NK-92 (cell line): ENCODE measurements around the gene C1GALT1C1.
A peak's percentile ranks its signal among the peaks of the same experiment; 100 is the strongest.
"Not testable (repeated sequence)": the region's sequence is repeated elsewhere in the genome, so short reads cannot be mapped to it uniquely, and the experiment has no call there.

Experiments
- DNase-seq: peaks from one replicate; lab custom pipeline; 2025; ENCODE audit not compliant: unreplicated experiment; lab: John Stamatoyannopoulos, UW

Gene C1GALT1C1

DNA sequence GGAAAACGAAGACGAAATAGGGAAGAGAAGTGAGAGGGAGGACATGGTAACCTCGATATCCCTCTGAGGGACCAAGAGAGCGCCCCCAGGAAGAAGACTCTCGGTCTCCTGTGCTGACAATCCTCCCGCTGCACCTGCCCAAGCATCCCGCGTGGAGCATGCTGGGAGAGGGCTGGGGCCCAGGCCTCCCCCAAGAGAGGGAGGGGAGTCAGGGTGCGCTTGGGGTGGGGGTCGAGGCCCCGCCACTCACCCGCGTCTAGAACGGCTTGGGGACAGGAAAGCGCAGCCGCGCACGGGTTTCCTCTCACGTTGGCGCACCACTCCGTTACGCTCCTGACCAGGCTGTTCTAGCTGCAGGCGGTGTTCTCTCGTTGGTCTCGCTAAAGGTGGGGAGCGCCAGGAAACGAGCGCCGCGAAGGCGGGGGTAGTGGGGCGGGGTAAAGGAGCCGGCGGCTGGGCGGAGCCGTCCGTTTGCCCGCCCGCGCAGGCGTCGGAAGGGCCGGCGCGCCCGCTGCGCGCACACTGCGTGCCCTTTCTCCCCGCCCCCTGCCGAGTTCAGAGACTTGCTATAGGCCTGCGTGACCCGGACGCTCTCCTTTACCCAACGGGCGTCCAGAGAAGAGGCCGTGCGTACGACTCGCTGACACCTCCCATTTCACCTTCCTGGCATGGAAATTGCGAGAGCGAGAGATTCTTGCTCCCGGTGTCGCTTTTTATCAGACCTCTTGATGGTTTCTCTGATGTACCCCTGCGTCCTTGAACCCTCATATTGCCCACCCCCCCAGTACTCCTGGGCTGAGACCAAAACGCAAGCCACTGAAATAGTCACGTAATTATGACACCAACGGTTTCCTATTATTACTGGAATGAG, at the start of gene C1GALT1C1:
Gene C1GALT1C1, minus strand, starts transcription at position 388 of the 871 bp plus-strand sequence. CDS start 2,888 bp downstream, outside the sequence.
- peak; percentile 55 for DNase-seq

GRCh38 chrX:120677004-120677652, 47.3 kb upstream of the C1GALT1C1 start:
- no peak for DNase-seq

DNA sequence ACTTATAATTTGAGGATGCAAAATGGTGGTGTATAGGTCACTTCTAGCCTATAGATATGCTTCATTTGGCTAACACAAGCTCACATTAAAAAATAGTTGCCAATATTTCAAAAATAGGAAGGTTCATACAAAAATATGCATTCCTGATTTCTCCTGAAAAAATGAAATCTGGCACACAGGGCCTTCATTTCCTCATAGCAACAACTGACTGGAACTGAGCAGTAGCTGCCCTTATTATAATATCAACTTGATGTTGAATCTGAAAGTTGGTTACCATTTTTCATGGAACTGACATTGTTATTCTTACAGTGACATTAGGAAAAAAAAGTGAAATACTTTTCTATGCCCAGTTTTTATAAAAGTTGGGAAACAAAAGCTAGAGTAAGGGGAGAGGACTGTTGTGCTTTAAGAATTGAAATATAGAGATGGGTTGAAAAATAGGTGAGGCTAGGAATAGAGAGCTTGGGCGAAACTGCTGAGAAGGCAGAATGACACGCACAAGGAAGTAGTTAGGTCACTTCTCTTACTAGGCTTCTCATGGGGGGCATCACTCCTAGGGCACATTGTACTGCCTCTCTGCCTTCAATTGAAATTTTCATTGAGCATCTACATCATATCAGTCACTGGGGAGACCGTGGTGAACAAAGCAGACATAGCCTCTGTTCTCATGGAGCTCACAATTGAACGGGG, 43.1 kb upstream of the C1GALT1C1 start:
- no peak for DNase-seq

DNA sequence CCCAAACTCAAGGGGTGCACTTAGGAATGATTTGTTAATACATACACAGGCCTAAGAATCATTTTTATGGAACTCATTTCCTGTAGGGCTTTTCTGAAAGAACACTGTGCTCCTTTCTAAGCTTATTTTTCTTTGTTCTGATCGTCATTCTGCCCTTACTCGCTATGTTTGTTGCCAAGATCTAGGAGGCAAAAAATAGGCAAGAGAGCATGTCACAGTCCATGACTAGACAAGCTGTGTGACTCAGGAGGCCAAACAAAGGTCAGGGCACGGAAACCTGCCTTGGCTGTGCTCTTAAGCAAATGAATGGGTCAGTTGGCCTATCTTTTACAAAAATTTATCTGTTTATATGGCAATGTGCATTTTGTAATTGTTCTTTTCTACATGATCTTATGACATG, 42.5 kb upstream of the C1GALT1C1 start:
- DNase-seq = no peak

DNA sequence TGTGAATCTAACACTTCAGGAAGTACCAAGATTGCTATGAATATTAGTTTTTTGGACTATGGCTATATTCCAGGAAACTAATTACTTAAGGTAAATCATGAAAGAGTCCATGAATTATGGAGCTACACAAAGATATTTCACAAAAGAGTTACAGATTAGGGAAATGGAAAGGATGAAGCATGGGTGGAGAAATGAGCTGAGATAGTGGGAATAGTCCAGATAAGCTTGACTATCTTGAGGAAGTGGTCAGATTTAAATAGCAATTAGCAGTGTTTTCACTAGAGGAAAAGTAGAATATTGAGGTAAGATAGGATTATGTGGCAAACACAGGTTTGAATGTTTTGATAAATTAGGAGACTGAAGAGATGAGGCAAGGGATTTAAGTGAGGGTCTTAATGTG, 42.1 kb upstream of the C1GALT1C1 start:
- no peak for DNase-seq

GRCh38 chrX:120668357-120668756, 38.5 kb upstream of the C1GALT1C1 start:
- no peak for DNase-seq

GRCh38 chrX:120664535-120664934, 34.7 kb upstream of the C1GALT1C1 start:
- DNase-seq = not testable (repeated sequence)

DNA sequence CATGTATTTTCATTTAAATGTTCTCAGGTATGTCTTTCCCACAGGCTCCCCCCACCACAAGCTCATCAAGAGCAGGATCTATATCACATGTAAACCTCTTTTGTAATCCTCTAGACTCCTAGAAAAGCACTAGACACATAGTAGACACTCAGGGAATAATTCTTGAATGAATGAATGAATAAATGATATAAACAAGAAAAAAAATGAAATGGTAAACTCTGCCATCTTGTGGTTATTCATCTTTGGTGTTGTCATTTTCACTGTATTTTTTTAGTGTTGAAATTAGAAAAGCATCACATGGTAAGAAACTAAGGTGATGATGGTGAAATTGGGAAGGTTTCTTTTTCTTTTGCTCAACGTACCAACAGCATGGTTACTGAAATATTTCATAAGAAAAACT, 34.2 kb upstream of the C1GALT1C1 start:
- DNase-seq = no peak

DNA sequence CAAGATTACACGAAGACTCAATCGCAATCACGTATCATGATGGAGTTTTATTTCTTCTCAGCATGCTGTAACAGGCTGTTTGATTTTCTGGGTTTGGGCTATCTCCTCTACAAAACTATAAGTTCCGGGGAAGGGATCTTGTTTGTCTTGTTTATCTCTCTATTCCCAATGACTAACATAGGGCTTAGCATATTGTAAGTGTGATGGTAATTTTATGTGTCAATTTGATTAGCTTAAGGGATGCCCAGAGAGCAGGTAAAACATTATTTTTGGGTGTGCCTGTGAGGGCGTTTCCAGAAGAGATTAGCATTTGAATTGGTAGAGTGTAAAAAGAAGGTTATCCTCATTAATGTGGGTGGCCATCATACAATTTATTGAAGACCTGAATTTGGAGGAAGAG, 32.8 kb upstream of the C1GALT1C1 start:
- no peak for DNase-seq

DNA sequence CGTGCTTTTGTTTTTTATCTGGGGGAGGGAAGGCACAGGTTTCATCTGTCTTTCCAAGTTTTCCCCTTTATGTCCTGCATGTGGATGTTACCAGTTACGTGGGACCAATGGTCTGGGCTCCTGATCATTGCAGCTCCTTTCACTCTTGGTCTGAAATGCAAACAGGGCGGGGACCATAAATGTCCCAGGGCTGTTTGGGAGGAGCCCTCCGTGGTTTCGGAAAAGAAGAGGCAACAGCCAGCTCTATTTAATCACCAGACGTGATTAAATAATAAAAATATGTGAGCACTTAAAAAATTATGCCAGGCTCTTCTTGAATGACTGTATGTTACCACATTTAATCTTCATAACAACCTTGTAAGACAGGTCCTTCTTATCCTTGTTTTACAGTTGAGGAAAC, 30.8 kb upstream of the C1GALT1C1 start:
- DNase-seq = no peak

DNA sequence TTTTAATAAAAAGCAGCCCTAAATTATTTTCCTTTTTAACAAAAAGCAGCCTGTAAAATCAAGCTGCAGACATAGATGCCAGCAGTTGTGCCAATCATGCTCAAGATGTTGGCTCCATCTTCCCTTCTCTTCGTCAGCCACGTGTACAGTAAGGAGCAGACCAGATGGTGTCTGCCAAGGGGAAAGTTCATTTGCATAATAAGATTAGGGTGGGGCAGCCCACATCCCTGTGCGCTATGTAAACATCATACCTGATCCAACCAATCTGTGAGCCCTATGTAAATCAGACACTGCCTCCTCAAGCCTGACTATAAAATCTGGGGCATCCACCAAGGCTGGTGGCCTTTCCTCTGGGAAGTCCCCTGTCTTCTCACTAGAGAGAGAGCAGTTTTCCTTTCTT, 23.1 kb upstream of the C1GALT1C1 start:
- DNase-seq = no peak

DNA sequence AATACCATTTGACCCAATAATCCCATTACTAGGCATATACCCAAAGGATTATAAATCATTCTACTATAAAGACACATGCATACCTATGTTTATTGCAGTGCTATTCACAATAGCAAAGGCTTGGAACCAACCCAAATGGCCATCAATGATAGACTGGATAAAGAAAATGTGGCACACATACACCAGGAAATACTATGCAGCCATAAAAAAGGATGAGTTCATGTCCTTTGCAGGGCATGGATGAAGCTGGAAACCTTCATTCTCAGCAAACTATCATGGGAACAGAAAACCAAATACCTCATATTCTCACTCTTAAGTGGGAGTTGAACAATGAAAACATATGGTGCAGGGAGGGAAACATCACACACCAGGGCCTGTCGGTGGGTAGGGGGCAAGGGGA, 22.4 kb upstream of the C1GALT1C1 start:
- DNase-seq = not testable (repeated sequence)

GRCh38 chrX:120647127-120647526, 17.3 kb upstream of the C1GALT1C1 start:
- DNase-seq = no peak

- DNase-seq = no peak
Measured at GRCh38 chrX:120642871-120643270, 13.0 kb upstream of the C1GALT1C1 start.

DNA sequence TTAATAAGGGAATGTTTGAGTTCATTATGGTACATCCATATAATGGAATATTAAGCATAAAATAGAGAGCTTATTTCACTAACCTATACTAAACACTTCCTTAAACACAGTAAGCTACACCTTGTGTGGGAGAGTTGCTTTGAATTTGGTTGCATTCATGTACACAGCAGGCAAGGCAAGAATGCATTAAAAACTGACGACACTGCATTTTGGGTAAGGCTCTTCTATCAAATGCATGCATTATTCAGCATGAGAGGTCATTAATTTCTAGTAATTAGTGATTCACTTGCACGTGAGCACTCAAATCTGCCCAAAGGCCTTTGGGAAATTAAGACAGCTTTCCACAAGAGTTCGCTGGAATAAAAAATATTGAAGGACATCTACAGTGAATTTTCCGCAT, 8.8 kb upstream of the C1GALT1C1 start:
- no peak for DNase-seq

GRCh38 chrX:120625371-120625770, 4.5 kb downstream of the C1GALT1C1 start:
- no peak for DNase-seq

DNA sequence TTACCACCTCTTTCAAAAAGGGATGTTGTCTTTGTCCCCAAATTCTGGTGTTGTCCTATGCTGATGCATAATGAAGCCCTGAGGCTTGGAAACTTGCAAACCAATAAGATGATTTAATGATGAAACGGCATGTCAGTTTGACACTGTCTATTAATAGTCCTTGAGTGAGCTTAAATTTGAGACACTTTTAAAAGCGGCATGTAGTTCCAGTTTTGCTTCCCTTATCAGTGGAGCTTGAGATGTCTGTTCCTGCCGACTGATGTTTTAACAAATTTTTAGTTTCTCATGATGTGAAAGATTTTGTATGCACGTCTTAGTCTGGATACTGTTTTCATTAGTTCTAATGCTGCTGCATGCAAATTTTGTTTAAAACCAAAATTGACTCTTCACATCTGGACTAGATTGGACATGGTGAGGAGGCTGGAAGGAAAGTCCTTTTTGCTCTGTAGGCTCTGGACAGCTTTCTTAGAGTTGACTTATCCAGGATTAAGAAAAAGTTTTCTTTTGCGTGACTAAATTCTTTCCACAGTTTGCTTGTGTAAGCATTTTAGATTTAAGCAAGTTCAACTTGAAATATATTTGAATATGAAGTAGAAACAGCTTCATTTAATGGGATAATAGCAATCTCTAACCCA, 11.7 kb downstream of the C1GALT1C1 start:
- no peak for DNase-seq

DNA sequence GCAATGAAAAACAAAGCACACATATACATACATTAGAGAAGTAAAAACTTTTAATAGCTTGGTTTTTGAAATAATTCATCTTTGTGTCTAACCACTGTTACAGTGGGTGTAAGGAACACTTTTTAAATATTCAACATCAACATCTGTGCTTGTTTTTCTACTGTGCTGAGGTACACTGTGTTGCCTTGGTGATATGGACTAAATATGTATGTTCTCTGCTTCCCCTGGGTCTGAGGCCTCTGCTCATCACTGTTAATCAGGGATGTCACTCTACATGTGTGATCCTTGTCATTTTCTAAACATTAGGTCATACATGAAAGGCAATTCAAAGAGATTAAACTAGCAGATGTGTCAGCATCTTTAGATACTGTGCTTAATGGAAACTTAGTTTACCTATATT, 15.0 kb downstream of the C1GALT1C1 start:
- no peak for DNase-seq

DNA sequence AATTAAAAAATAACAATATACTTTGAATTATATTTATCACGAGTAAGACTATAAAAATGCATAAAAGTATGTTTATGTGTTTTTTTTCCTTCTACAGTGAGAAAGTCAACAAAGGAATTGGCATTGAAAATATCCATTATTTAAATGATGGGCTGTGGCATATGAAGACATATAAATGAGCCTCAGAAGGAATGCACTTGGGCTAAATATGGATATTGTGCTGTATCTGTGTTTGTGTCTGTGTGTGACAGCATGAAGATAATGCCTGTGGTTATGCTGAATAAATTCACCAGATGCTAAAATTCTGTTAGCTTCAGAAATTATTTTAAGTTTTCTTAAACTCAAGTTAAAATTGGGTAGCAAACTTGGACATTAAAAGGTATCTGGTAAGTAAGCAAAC, 17.8 kb downstream of the C1GALT1C1 start:
- DNase-seq = no peak

- no peak for DNase-seq
Measured at GRCh38 chrX:120604361-120604782, 25.5 kb downstream of the C1GALT1C1 start.

GRCh38 chrX:120603707-120604360, 26.0 kb downstream of the C1GALT1C1 start, which contains the start of gene MCTS1:
Gene MCTS1, plus strand, starts transcription at chrX:120604101. Its CDS starts 136 bp downstream, at chrX:120604237.
- DNase-seq = no peak
